Activated naive CD4-positive, alpha-beta T cell treated with anti-CD3 and anti-CD28 coated beads, Interleukin-2, amount 50 U/mL, for 16 hours (primary cell): Measurements from ENCODE around the gene CD83.

Source experiments
- DNase-seq: peaks from one replicate; pipeline ENCODE4 v3.0.0-alpha.2; 2020

The CD83 gene

GRCh38 chr6:14092316-14092715, 25.3 kb upstream of the CD83 start:
- no peak for DNase-seq

- DNase-seq = no peak
Measured at GRCh38 chr6:14092838-14093789, 24.5 kb upstream of the CD83 start.

- DNase-seq = no peak
Measured at GRCh38 chr6:14094721-14095120, 22.9 kb upstream of the CD83 start.

- DNase-seq = no peak
Measured at GRCh38 chr6:14095437-14095836, 22.1 kb upstream of the CD83 start.

GRCh38 chr6:14100138-14100537, 17.4 kb upstream of the CD83 start:
- no peak for DNase-seq

- DNase-seq = no peak
Measured at GRCh38 chr6:14100966-14101365, 16.6 kb upstream of the CD83 start.

GRCh38 chr6:14102383-14102782, 15.2 kb upstream of the CD83 start:
- DNase-seq = no peak

- no peak for DNase-seq
Measured at GRCh38 chr6:14105547-14105946, 12.0 kb upstream of the CD83 start.

- DNase-seq = no peak
Measured at GRCh38 chr6:14107000-14107399, 10.6 kb upstream of the CD83 start.

GRCh38 chr6:14107711-14108494, 9.7 kb upstream of the CD83 start:
- DNase-seq = no peak

GRCh38 chr6:14108571-14109410, 8.8 kb upstream of the CD83 start:
- no peak for DNase-seq

GRCh38 chr6:14109411-14109826, 8.2 kb upstream of the CD83 start:
- no peak for DNase-seq

GRCh38 chr6:14110001-14110818, 7.4 kb upstream of the CD83 start:
- peak; percentile 18 for DNase-seq

- DNase-seq = no peak
Measured at GRCh38 chr6:14113976-14114375, 3.6 kb upstream of the CD83 start.

- no peak for DNase-seq
Measured at GRCh38 chr6:14118091-14118439, 493 bp downstream of the CD83 start.

GRCh38 chr6:14118446-14118845, 874 bp downstream of the CD83 start:
- DNase-seq = no peak

GRCh38 chr6:14119784-14120183, 2.2 kb downstream of the CD83 start:
- DNase-seq = no peak

- DNase-seq = no peak
Measured at GRCh38 chr6:14120546-14120945, 3.0 kb downstream of the CD83 start.

GRCh38 chr6:14121936-14122344, 4.4 kb downstream of the CD83 start:
- no peak for DNase-seq

- no peak for DNase-seq
Measured at GRCh38 chr6:14123386-14124111, 6.0 kb downstream of the CD83 start.

- DNase-seq = no peak
Measured at GRCh38 chr6:14125346-14125745, 7.8 kb downstream of the CD83 start.

- DNase-seq = no peak
Measured at GRCh38 chr6:14126191-14126590, 8.6 kb downstream of the CD83 start.
